HG02870 (cell line): ENCODE data around the gene CEP131.

Source experiments
- ATAC-seq: cut with Tn5 transposase; IDR thresholded peaks from one replicate; pipeline ENCODE4 v1.9.1; 2021; ENCODE audit warnings: mild to moderate bottlenecking, moderate library complexity; ENCODE audit not compliant: unreplicated experiment

Gene CEP131

DNA sequence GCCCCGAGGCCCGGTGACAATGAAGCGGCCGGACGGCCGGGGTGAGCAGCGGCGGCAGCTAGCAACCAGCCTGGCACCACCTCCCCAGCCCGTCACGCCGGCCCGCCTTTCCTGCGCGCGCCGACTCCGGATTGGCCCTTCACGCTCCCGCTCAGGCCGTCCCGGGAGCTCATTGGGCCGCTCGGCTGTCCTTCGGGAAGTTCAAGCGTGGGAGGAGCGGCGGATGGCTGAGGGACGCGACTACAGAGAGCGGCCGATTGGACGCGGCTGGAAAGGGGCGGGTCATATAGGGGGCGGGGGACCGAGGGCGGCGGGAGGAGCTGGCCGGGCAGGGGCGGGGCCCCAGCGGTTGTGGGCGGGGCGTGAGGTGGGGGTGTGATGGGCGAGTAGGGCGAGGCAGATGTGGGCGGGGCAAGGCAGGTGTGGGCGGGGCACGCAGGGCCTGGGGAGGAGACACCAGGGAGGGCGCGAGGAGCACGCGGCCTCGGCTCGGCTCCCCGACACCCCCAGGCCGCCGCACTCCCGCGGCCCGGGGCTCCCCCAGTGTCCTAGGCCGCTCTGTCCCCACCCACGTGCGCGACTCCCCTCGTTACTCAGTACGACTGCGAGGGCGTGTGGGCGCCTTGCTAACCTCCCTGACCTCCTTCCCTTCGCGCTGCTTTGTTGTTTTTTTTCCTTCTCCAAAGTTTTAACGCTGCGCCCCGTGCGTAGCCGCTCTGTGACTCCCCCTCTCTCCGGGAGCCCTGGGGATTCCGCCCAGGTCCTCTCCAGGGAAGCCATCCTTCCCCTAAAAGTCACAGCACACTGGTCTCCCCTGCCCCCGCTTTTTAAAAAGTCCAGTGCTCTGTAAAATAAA is at the start of gene CEP131:
Gene CEP131 (minus strand): TSS at position 60 of the 856 bp plus-strand sequence. CDS start 2,909 bp downstream, outside the sequence.
- peak; percentile 92 for ATAC-seq

GRCh38 chr17:81271226-81271625 is 48.5 kb upstream of the CEP131 start:
- no peak for ATAC-seq

GRCh38 chr17:81270279-81270678 is 47.5 kb upstream of the CEP131 start:
- ATAC-seq: no peak

- ATAC-seq: no peak
Observed at GRCh38 chr17:81267390-81268067, 44.8 kb upstream of the CEP131 start.

- ATAC-seq: no peak
Observed at GRCh38 chr17:81265576-81265975, 42.8 kb upstream of the CEP131 start.

GRCh38 chr17:81264640-81265039 is 41.9 kb upstream of the CEP131 start:
- ATAC-seq: no peak

GRCh38 chr17:81263371-81264181 is 40.8 kb upstream of the CEP131 start:
- ATAC-seq: no peak

DNA sequence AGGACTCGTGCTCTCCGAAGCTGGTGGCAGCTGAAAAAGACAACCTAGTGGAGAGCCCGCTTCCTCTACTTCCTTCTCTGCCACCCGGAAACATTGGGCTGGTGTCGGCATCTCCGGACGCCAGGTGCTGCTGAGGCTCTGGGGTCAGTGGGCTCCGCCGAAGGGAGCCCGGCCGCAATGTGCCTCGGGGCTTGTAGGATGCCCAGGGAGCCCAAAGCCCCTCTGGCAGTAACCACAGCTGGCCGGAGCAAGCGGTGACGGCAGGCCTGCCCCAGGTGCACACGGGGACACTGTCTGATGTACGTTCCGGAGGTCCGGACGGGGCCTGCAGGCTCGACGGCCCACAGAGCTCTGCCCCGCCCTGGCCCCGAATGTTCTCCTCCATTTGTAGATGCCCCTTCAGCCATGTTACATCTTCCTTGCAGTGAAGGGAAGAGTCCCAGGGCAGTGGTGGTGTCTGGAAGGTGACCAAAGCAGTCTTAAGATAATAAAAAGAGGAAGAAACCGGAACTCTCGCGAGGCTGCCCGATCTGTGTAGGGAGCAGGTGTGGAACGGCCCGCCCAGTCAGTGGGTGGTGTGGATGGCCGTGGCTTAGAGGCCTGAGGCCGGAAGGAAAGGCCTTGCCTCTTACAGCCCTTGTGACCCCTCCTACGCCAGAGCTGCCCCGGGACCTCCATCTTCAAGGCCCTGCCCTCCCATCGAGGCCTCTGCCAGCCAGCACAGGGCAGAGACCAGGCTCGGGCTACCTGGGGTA is 39.0 kb upstream of the CEP131 start:
- ATAC-seq: no peak

DNA sequence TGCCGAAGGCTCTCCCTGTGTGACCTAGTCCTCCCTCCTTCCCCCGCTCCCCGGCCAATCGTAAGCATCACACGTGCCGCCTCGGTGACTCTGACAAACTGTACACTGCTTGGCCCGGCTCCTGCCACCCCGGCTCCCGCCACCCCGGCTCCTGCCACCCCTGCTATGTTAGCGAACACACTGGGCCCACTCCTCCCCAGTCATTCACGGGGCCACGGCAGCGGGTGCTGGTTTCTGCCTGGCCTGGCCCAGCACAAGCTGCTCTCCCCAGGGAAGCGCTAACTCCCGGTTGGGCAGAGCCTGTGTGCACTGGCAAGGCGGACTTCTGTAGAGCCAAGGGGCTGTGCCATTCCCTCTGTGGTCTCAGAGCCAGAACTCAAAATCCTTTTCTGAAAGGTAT is 38.3 kb upstream of the CEP131 start:
- ATAC-seq: no peak

DNA sequence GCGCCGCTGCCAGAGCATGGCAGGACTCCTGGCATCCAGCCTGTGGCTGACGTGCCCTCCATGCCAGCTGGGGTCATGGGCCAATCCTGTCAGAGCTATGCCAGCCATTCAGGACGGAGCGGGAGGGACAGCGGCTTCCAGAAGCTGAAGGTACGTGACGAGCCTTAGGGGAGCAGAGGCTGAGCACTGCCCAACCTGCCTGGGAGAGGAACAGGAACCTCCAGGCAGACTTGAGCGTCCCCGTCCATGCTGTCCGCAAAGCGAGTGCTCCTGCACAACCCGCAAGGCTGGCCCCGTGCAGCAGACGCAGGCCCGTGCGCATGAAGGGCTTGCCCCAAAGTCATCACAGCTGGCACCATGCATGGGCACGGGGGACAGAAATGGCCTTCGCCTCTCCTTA is 37.9 kb upstream of the CEP131 start:
- no peak for ATAC-seq

GRCh38 chr17:81260171-81260570 is 37.4 kb upstream of the CEP131 start:
- no peak for ATAC-seq

- ATAC-seq: no peak
Observed at GRCh38 chr17:81259058-81259605, 36.4 kb upstream of the CEP131 start.

- no peak for ATAC-seq
Observed at GRCh38 chr17:81258292-81258691, 35.5 kb upstream of the CEP131 start.

- no peak for ATAC-seq
Observed at GRCh38 chr17:81257533-81257932, 34.8 kb upstream of the CEP131 start.

GRCh38 chr17:81256616-81257015 is 33.9 kb upstream of the CEP131 start:
- no peak for ATAC-seq

GRCh38 chr17:81254955-81255717 is 32.4 kb upstream of the CEP131 start:
- no peak for ATAC-seq

DNA sequence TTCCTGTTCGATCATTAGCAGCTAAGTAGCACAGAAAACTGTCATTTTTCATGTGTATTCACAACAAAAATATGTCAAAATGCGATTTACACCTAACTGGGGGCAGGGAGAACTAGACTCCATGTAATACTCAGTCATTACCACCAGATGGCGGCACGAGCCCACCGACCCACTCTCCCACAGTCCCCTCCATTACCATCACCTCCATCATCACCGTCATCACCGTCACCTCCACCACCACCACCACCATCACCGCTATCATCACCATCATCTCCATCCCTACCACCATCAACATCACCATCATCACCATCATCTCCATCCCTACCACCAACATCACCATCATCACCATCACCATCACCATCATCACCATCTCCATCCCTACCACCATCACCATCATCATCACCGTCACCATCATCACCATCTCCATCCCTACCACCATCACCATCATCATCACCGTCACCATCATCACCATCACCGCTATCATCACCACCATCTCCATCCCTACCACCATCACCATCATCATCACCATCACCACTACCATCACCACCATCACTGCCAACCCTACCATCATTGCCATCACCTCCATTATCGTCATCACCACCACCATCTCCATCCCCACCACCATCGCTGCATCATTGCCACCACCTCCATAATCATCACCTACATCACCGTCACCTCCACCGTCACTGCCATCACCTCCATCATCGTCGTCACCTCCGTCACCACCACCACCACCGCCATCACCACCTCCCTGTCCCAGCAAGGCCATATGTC is 30.8 kb upstream of the CEP131 start:
- no peak for ATAC-seq

DNA sequence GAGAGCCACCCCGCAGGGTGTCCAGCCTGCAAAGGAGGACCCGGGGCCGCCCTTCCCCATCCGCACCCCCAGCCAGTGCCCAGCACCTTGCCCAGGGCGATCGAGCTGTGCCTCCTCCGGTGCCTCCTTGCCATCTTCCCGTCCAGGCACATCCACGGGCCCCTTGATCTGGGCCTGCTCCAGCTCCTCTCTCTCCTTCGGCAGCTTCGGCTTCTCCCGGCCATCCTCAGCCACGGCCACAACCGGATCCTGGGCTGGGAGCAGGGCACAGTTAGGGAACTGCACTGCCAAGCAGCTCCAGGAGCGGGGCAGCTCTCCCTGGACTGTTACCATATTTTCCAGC is 30.2 kb upstream of the CEP131 start:
- ATAC-seq: no peak
